ENCODE measurements around the gene PIK3AP1. TPM values are rescaled to one million over a fixed set of nuclear protein-coding genes. Genes with fewer than 3 reads are reported as not detected.

The PIK3AP1 gene
- total RNA-seq, 1 experiment from 2014 or later: 0.32 TPM

- no peak for DNase-seq (ENCODE audit: low read depth, low spot score)
- in situ Hi-C loops (cut with HindIII; ENCODE audit: low pct_unique_long_range_greater_than_20kb, low sequenced_read_pairs): no loop called here
Measured at GRCh38 chr10:96638696-96639095, 81.6 kb downstream of the PIK3AP1 start.

GRCh38 chr10:96638120-96638519, 82.2 kb downstream of the PIK3AP1 start:
- in situ Hi-C loops (cut with HindIII; ENCODE audit: low pct_unique_long_range_greater_than_20kb, low sequenced_read_pairs): no loop called here

GRCh38 chr10:96637709-96638108, 82.6 kb downstream of the PIK3AP1 start:
- DNase-seq (ENCODE audit: low read depth, low spot score): no peak
- in situ Hi-C loops (cut with HindIII; ENCODE audit: low pct_unique_long_range_greater_than_20kb, low sequenced_read_pairs): no loop called here

More at GRCh38 chr10:96638120-96638519, 82.2 kb downstream of the PIK3AP1 start:
- no peak for DNase-seq (ENCODE audit: low read depth, low spot score)

GRCh38 chr10:96636551-96636950, 83.8 kb downstream of the PIK3AP1 start:
- no peak for DNase-seq (ENCODE audit: low read depth, low spot score)
- in situ Hi-C loops (cut with HindIII; ENCODE audit: low pct_unique_long_range_greater_than_20kb, low sequenced_read_pairs): no loop called here

GRCh38 chr10:96632974-96633710, 87.2 kb downstream of the PIK3AP1 start:
- no peak for DNase-seq (ENCODE audit: low read depth, low spot score)
- in situ Hi-C loops (cut with HindIII; ENCODE audit: low pct_unique_long_range_greater_than_20kb, low sequenced_read_pairs): no loop called here

- in situ Hi-C loops (cut with HindIII; ENCODE audit: low pct_unique_long_range_greater_than_20kb, low sequenced_read_pairs): no loop called here
- DNase-seq (ENCODE audit: low read depth, low spot score): no peak
Measured at GRCh38 chr10:96627292-96627691, 93.0 kb downstream of the PIK3AP1 start.

- in situ Hi-C loops (cut with HindIII; ENCODE audit: low pct_unique_long_range_greater_than_20kb, low sequenced_read_pairs): no loop called here
- peak; percentile 17 for DNase-seq (ENCODE audit: low read depth, low spot score)
Measured at GRCh38 chr10:96626795-96627194, 93.5 kb downstream of the PIK3AP1 start.

GRCh38 chr10:96625173-96625572, 95.1 kb downstream of the PIK3AP1 start:
- DNase-seq (ENCODE audit: low read depth, low spot score): no peak
- in situ Hi-C loops (cut with HindIII; ENCODE audit: low pct_unique_long_range_greater_than_20kb, low sequenced_read_pairs): no loop called here

GRCh38 chr10:96622013-96622787, 98.1 kb downstream of the PIK3AP1 start:
- in situ Hi-C loops (cut with HindIII; ENCODE audit: low pct_unique_long_range_greater_than_20kb, low sequenced_read_pairs): no loop called here
- DNase-seq (ENCODE audit: low read depth, low spot score): no peak

- in situ Hi-C loops (cut with HindIII; ENCODE audit: low pct_unique_long_range_greater_than_20kb, low sequenced_read_pairs): no loop called here
- no peak for DNase-seq (ENCODE audit: low read depth, low spot score)
Measured at GRCh38 chr10:96619796-96620773, 100.2 kb downstream of the PIK3AP1 start.

- in situ Hi-C loops (cut with HindIII; ENCODE audit: low pct_unique_long_range_greater_than_20kb, low sequenced_read_pairs): no loop called here
- no peak for DNase-seq (ENCODE audit: low read depth, low spot score)
Measured at GRCh38 chr10:96619120-96619519, 101.2 kb downstream of the PIK3AP1 start.

- in situ Hi-C loops (cut with HindIII; ENCODE audit: low pct_unique_long_range_greater_than_20kb, low sequenced_read_pairs): no loop called here
- peak; percentile 24 for DNase-seq (ENCODE audit: low read depth, low spot score)
Measured at GRCh38 chr10:96618653-96619052, 101.7 kb downstream of the PIK3AP1 start.

- DNase-seq (ENCODE audit: low read depth, low spot score): no peak
- in situ Hi-C loops (cut with HindIII; ENCODE audit: low pct_unique_long_range_greater_than_20kb, low sequenced_read_pairs): no loop called here
Measured at GRCh38 chr10:96616961-96617360, 103.4 kb downstream of the PIK3AP1 start.

- DNase-seq (ENCODE audit: low read depth, low spot score): no peak
- in situ Hi-C loops (cut with HindIII; ENCODE audit: low pct_unique_long_range_greater_than_20kb, low sequenced_read_pairs): no loop called here
Measured at GRCh38 chr10:96614515-96614914, 105.8 kb downstream of the PIK3AP1 start.

- in situ Hi-C loops (cut with HindIII; ENCODE audit: low pct_unique_long_range_greater_than_20kb, low sequenced_read_pairs): no loop called here
- DNase-seq (ENCODE audit: low read depth, low spot score): no peak
Measured at GRCh38 chr10:96613576-96613975, 106.7 kb downstream of the PIK3AP1 start.

- in situ Hi-C loops (cut with HindIII; ENCODE audit: low pct_unique_long_range_greater_than_20kb, low sequenced_read_pairs): no loop called here
- DNase-seq (ENCODE audit: low read depth, low spot score): no peak
Measured at GRCh38 chr10:96612055-96612830, 108.1 kb downstream of the PIK3AP1 start.

GRCh38 chr10:96610817-96611216, 109.5 kb downstream of the PIK3AP1 start:
- in situ Hi-C loops (cut with HindIII; ENCODE audit: low pct_unique_long_range_greater_than_20kb, low sequenced_read_pairs): no loop called here
- DNase-seq (ENCODE audit: low read depth, low spot score): no peak
